ENCODE results near the gene NELL2.

GRCh38 chr12:44748950-44749468, 127.1 kb downstream of the NELL2 start:
- TF ChIP-seq CTCF (IDR thresholded peaks at IDR 0.05) = no peak
- TF ChIP-seq POLR2AphosphoS5 (IDR thresholded peaks at IDR 0.05) = no peak

All from upper lobe of left lung (tissue), 4 donors.